CD4-positive, CD25-positive, alpha-beta regulatory T cell (primary cell): ENCODE measurements around the gene NINJ2. TPM values are rescaled to one million over a fixed set of nuclear protein-coding genes. Genes with fewer than 3 reads are reported as not detected.

Experiments used
- ATAC-seq, 2 donors: fragments of 150-1000 bp; cut with Tn5 transposase; one replicate each; pipeline ENCODE4 v1.10.0; 2021; ENCODE audit warnings: low read depth in 2 of 2, moderate number of reproducible peaks in 2 of 2, moderate library complexity in 1 of 2
- DNase-seq, 3 donors: peaks; one replicate each; pipeline versions ENCODE4 v3.0.0 to v3.0.0-alpha.2; 2012 to 2022; ENCODE audit warnings: mixed read lengths in 1 of 3
- H3K27ac ChIP-seq: one replicate; pipeline ENCODE4 v1.7.0; 2013; ENCODE audit warnings: mild to moderate bottlenecking, low read length; ENCODE audit not compliant: insufficient read depth, poor library complexity, severe bottlenecking
- H3K27me3 ChIP-seq: one replicate; pipeline ENCODE4 v1.7.0; 2013; ENCODE audit warnings: low read length; ENCODE audit not compliant: control insufficient read depth, insufficient read depth
- H3K36me3 ChIP-seq: one replicate; pipeline ENCODE4 v1.7.0; 2013; ENCODE audit warnings: mild to moderate bottlenecking, low read length, moderate library complexity; ENCODE audit not compliant: control insufficient read depth, insufficient read depth
- H3K4me1 ChIP-seq: 2 replicates; pipeline ENCODE4 v1.7.0; 2013; ENCODE audit warnings: mild to moderate bottlenecking, low read length; ENCODE audit not compliant: insufficient read depth, control insufficient read depth, poor library complexity, severe bottlenecking
- H3K4me3 ChIP-seq: one replicate; pipeline ENCODE4 v1.7.0; 2013; ENCODE audit warnings: low read depth, mild to moderate bottlenecking, low read length, moderate library complexity
- H3K9me3 ChIP-seq, 2 experiments: 1 replicate in 1 of 2; 2 replicates in 1 of 2; pipeline ENCODE4 v1.7.0; 2013; ENCODE audit warnings: low read length in 2 of 2, mild to moderate bottlenecking in 1 of 2, moderate library complexity in 1 of 2; ENCODE audit not compliant: control insufficient read depth in 2 of 2
- H3K27ac Mint-ChIP-seq, 3 donors: one replicate each; pipeline ENCODE4 v1.8.0; 2020 to 2022; ENCODE audit warnings: mild to moderate bottlenecking in 3 of 3, mixed read lengths in 3 of 3, moderate library complexity in 2 of 3
- H3K27me3 Mint-ChIP-seq: one replicate; pipeline ENCODE4 v1.8.0; 2022; ENCODE audit warnings: mild to moderate bottlenecking, mixed read lengths
- H3K36me3 Mint-ChIP-seq: one replicate; pipeline ENCODE4 v1.8.0; 2020; ENCODE audit warnings: mixed read lengths
- H3K4me1 Mint-ChIP-seq, 4 donors: one replicate each; pipeline ENCODE4 v1.8.0; 2020 to 2022; ENCODE audit warnings: mixed read lengths in 4 of 4, mild to moderate bottlenecking in 1 of 4
- H3K4me3 Mint-ChIP-seq, 4 donors: one replicate each; pipeline ENCODE4 v1.8.0; 2020 to 2022; ENCODE audit warnings: mild to moderate bottlenecking in 4 of 4, mixed read lengths in 4 of 4, moderate library complexity in 3 of 4
- H3K9me3 Mint-ChIP-seq, 7 donors: one replicate each; pipeline ENCODE4 v1.8.0; 2020 to 2022; ENCODE audit warnings: mixed read lengths in 7 of 7, mild to moderate bottlenecking in 3 of 7, moderate library complexity in 2 of 7
- polyA plus RNA-seq, 4 donors: library from polyadenylated mRNA; unstranded; fragments of 300-500 nt; fragmentation: Illumina TruSeq; gene quantifications; one replicate each; pipeline ENCODE4 v1.2.3, GENCODE V29; 2021
- total RNA-seq: library from RNA; stranded (reverse); gene quantifications from one replicate; pipeline ENCODE4 v1.2.3, GENCODE V29; 2022

Gene NINJ2
- total and polyA plus RNA-seq, 5 donors from 2014 or later: 16.8 to 170 (median 125) TPM

DNA sequence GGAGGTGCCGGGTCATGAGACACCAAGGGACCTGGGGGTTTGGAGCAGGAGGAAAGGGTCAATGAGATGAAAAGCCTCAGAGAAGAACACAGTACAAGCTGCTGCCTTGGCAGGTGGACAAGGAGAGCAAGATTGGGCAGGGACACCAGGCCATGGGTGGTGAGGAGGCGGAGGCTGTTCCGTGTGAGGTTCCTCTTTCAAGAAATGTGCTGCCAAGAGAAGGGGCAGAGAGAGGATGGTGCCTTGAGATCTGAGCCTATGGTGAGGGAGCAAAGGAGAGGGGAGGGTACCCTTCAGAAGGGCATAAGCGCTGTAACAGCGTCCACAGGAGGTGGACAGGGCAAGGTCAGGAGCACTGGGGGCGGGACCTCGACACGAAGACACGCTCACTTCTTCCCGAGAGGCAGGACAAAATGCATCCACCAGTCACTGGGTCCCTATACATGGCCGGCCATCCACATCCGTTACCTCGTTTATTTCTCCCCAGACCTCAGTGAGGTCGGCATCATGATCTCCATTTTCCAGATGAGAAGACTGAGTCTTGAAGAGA lies 103.3 kb downstream of the NINJ2 start:
- Mint-ChIP-seq H3K4me1 (peaks cover 11 to 63% (median 35%) of the 10 kb centered on the region in 4 donors), H3K36me3 (peaks cover 21% of the 10 kb centered on the region), H3K27ac (peak overlapping the region in 1 of 3 donors; percentile 32), H3K9me3 (no peaks in the 10 kb centered on the region), H3K4me3 (peak overlapping the region in 1 of 4 donors; percentile 53), H3K27me3 (no peaks in the 10 kb centered on the region)
- ATAC-seq (no peak), DNase-seq (no peak)
- Histone ChIP-seq H3K9me3 (no peaks in the 10 kb centered on the region), H3K27ac (no peak overlapping the region), H3K4me3 (no peak overlapping the region), H3K4me1 (peaks cover 35% of the 10 kb centered on the region), H3K36me3 (no peaks in the 10 kb centered on the region), H3K27me3 (no peaks in the 10 kb centered on the region)

DNA sequence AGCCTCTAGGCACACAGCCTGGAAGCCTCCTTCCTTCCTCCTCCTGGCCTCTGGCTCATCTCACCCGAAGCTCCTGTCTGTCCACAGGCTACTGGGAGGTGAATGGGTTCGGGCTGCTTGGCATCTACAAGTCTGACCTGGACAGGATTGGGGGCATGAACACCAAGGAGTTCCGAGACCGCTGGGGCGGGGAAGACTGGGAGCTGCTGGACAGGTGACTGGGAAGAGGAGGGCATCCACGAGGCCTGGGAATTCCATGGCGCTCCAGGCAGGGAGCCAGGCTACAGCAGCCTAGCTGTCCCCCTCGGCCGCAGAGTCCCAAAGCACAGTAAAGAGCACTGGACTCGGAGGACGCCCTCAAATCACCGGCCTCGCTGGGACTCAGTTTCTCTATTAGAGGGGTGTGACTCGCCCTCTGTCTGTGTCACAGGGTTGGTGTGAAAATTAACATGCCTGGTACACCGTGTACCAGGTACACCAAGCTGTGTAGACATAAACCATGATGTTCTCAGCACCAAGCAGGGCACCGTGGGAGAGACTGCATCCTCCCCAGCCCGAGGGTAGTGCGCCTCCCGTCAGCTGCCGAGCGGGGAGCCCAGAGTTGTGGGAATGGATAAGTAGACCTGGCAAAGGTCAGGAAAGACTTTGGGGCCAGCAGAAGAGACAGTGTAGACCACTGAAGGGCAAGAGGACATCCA lies 103.9 kb downstream of the NINJ2 start:
- ATAC-seq: no peak
- peaks cover 21% of the 10 kb centered on the region for H3K36me3 Mint-ChIP-seq
- Histone ChIP-seq H3K36me3 (no peaks in the 10 kb centered on the region), H3K4me1 (peaks cover 34% of the 10 kb centered on the region), H3K27me3 (no peaks in the 10 kb centered on the region), H3K27ac (no peak overlapping the region), H3K4me3 (no peak overlapping the region), H3K9me3 (no peaks in the 10 kb centered on the region)
- H3K9me3 Mint-ChIP-seq: no peaks in the 10 kb centered on the region
- peaks cover 11 to 58% (median 32%) of the 10 kb centered on the region in 4 donors for H3K4me1 Mint-ChIP-seq
- no peaks in the 10 kb centered on the region for H3K27me3 Mint-ChIP-seq
- peak overlapping the region in 1 of 4 donors; percentile 70 for H3K4me3 Mint-ChIP-seq
- no peak for DNase-seq
- H3K27ac Mint-ChIP-seq: peak overlapping the region in 2 of 3 donors; percentile 63 to 69

- no peaks in the 10 kb centered on the region for H3K27me3 ChIP-seq
- Mint-ChIP-seq H3K9me3 (no peaks in the 10 kb centered on the region), H3K27me3 (peaks cover under 1% of the 10 kb centered on the region), H3K4me3 (peak overlapping the region in 1 of 4 donors; percentile 70), H3K27ac (peak overlapping the region in 2 of 3 donors; percentile 63 to 69), H3K36me3 (peaks cover 21% of the 10 kb centered on the region), H3K4me1 (peaks cover 9 to 58% (median 28%) of the 10 kb centered on the region in 4 donors)
- peaks cover 34% of the 10 kb centered on the region for H3K4me1 ChIP-seq
- DNase-seq (no peak), ATAC-seq (no peak)
- H3K36me3 ChIP-seq: no peaks in the 10 kb centered on the region
- no peaks in the 10 kb centered on the region for H3K9me3 ChIP-seq
- H3K4me3 ChIP-seq: no peak overlapping the region
- H3K27ac ChIP-seq: no peak overlapping the region
Observed at GRCh38 chr12:558580-558979, 104.7 kb downstream of the NINJ2 start.

DNA sequence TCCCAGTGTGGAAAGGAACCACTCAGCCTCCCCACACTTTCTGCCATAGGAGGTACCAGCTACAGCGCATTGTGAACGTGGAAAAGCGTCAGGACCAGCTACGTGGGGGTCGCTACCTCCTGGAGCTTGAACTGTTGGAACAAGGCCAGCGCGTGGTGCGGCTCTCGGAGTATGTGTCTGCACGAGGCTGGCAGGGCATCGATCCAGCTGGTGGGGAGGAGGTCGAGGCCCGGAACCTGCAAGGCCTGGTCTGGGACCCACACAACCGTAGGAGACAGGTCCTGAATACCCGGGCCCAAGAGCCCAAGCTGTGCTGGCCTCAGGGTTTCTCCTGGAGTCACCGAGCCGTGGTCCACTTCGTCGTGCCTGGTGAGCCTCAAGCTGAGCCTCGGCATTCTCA lies 106.7 kb downstream of the NINJ2 start:
- peaks cover 24% of the 10 kb centered on the region for H3K4me1 ChIP-seq
- H3K4me3 ChIP-seq: no peak overlapping the region
- H3K27ac Mint-ChIP-seq: no peak overlapping the region
- H3K36me3 ChIP-seq: no peaks in the 10 kb centered on the region
- H3K27ac ChIP-seq: no peak overlapping the region
- peaks cover 10 to 61% (median 28%) of the 10 kb centered on the region in 4 donors for H3K4me1 Mint-ChIP-seq
- no peaks in the 10 kb centered on the region for H3K9me3 ChIP-seq
- peak overlapping the region in 1 of 4 donors; percentile 45 for H3K4me3 Mint-ChIP-seq
- ATAC-seq (no peak), DNase-seq (no peak)
- H3K36me3 Mint-ChIP-seq: peaks cover 21% of the 10 kb centered on the region
- H3K27me3 ChIP-seq: no peaks in the 10 kb centered on the region
- H3K27me3 Mint-ChIP-seq: peaks cover 7% of the 10 kb centered on the region
- peaks cover 0 to 4% (median 0%) of the 10 kb centered on the region in 7 donors for H3K9me3 Mint-ChIP-seq

DNA sequence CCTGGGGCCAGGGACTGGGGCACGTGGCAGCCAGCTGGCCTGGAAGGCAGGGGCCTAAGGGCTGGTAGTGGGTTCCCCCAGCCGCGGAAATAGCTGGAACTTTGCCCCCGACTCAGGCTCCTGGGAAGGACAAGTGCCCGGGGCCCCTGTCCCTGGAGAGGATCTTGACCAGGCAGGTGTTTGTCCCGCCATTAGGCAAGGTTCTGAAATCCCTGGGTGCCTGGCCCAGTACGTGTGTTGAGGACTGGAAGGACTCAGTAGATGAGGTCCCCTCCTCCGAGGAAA lies 109.3 kb downstream of the NINJ2 start:
- ATAC-seq (no peak), DNase-seq (no peak)
- Histone ChIP-seq H3K4me3 (no peak overlapping the region), H3K36me3 (no peaks in the 10 kb centered on the region), H3K27ac (no peak overlapping the region), H3K27me3 (no peaks in the 10 kb centered on the region), H3K9me3 (no peaks in the 10 kb centered on the region), H3K4me1 (peaks cover 24% of the 10 kb centered on the region)
- Mint-ChIP-seq H3K27ac (peak overlapping the region in 1 of 3 donors; percentile 97), H3K9me3 (peaks cover 0 to 4% (median 0%) of the 10 kb centered on the region in 7 donors), H3K4me1 (peaks cover 10 to 68% (median 27%) of the 10 kb centered on the region in 4 donors), H3K36me3 (peaks cover 11% of the 10 kb centered on the region), H3K4me3 (peak overlapping the region in 3 of 4 donors; percentile 83 to 92 (median 84)), H3K27me3 (peaks cover 15% of the 10 kb centered on the region)

GRCh38 chr12:553216-554000 lies 109.8 kb downstream of the NINJ2 start:
- DNase-seq: peak in 2 of 3 donors; percentile 22 to 52
- H3K9me3 ChIP-seq: no peaks in the 10 kb centered on the region
- peaks cover 24% of the 10 kb centered on the region for H3K4me1 ChIP-seq
- H3K4me3 Mint-ChIP-seq: peak overlapping the region; percentile 53 to 92 (median 84)
- H3K4me1 Mint-ChIP-seq: peaks cover 10 to 71% (median 27%) of the 10 kb centered on the region in 4 donors
- no peak overlapping the region for H3K27ac ChIP-seq
- peak in 1 of 2 donors; percentile 44 for ATAC-seq
- H3K36me3 ChIP-seq: no peaks in the 10 kb centered on the region
- no peak overlapping the region for H3K4me3 ChIP-seq
- peaks cover 0 to 4% (median 0%) of the 10 kb centered on the region in 7 donors for H3K9me3 Mint-ChIP-seq
- peaks cover 5% of the 10 kb centered on the region for H3K36me3 Mint-ChIP-seq
- no peaks in the 10 kb centered on the region for H3K27me3 ChIP-seq
- peaks cover 15% of the 10 kb centered on the region for H3K27me3 Mint-ChIP-seq
- peak overlapping the region in 2 of 3 donors; percentile 86 to 97 for H3K27ac Mint-ChIP-seq

GRCh38 chr12:552466-552865 lies 110.8 kb downstream of the NINJ2 start:
- peaks cover 10 to 71% (median 27%) of the 10 kb centered on the region in 4 donors for H3K4me1 Mint-ChIP-seq
- DNase-seq (no peak), ATAC-seq (no peak)
- Histone ChIP-seq H3K4me3 (no peak overlapping the region), H3K27me3 (no peaks in the 10 kb centered on the region), H3K4me1 (peaks cover 24% of the 10 kb centered on the region), H3K36me3 (no peaks in the 10 kb centered on the region), H3K9me3 (no peaks in the 10 kb centered on the region), H3K27ac (no peak overlapping the region)
- peak overlapping the region in 1 of 3 donors; percentile 97 for H3K27ac Mint-ChIP-seq
- peaks cover 15% of the 10 kb centered on the region for H3K27me3 Mint-ChIP-seq
- H3K4me3 Mint-ChIP-seq: peak overlapping the region in 2 of 4 donors; percentile 84 to 92
- H3K9me3 Mint-ChIP-seq: peaks cover 0 to 4% (median 0%) of the 10 kb centered on the region in 7 donors
- peaks cover 5% of the 10 kb centered on the region for H3K36me3 Mint-ChIP-seq
